GM18511 (cell line): ENCODE results near the gene JAKMIP3.

Experiments used
- ATAC-seq: cut with Tn5 transposase; IDR thresholded peaks from one replicate; pipeline ENCODE4 v1.9.1; 2021; ENCODE audit warnings: mild to moderate bottlenecking, moderate library complexity; ENCODE audit not compliant: unreplicated experiment

Gene JAKMIP3

GRCh38 chr10:132097609-132098377, 32.0 kb downstream of the JAKMIP3 start:
- ATAC-seq, result no peak

- ATAC-seq, result no peak
These were observed 33.0 kb downstream of the JAKMIP3 start for GRCh38 chr10:132098539-132099388.

GRCh38 chr10:132099389-132100090, 33.8 kb downstream of the JAKMIP3 start:
- ATAC-seq, result no peak

GRCh38 chr10:132100091-132100481, 34.3 kb downstream of the JAKMIP3 start:
- ATAC-seq, result no peak

GRCh38 chr10:132100556-132101349, 35.0 kb downstream of the JAKMIP3 start:
- no peak for ATAC-seq

- ATAC-seq, result no peak
These were observed 35.8 kb downstream of the JAKMIP3 start for GRCh38 chr10:132101529-132101928.

GRCh38 chr10:132102071-132102716, 36.4 kb downstream of the JAKMIP3 start:
- no peak for ATAC-seq

GRCh38 chr10:132102717-132103110, 37.0 kb downstream of the JAKMIP3 start:
- no peak for ATAC-seq

GRCh38 chr10:132103116-132103910, 37.6 kb downstream of the JAKMIP3 start:
- ATAC-seq, result no peak

- ATAC-seq, result no peak
These were observed 38.3 kb downstream of the JAKMIP3 start for GRCh38 chr10:132104062-132104461.

GRCh38 chr10:132104471-132105301, 38.9 kb downstream of the JAKMIP3 start:
- no peak for ATAC-seq

GRCh38 chr10:132105302-132105995, 39.7 kb downstream of the JAKMIP3 start:
- no peak for ATAC-seq

GRCh38 chr10:132106431-132106830, 40.7 kb downstream of the JAKMIP3 start:
- no peak for ATAC-seq

GRCh38 chr10:132107186-132107948, 41.6 kb downstream of the JAKMIP3 start:
- no peak for ATAC-seq

GRCh38 chr10:132107949-132108877, 42.5 kb downstream of the JAKMIP3 start:
- no peak for ATAC-seq
